Retinal pigment epithelial cell (primary cell): ENCODE measurements around the gene GDF10.

Source experiments
- DNase-seq: peaks from one replicate; pipeline ENCODE4 v3.0.0-alpha.2; 2010; ENCODE audit warnings: low read depth
- H3K4me3 ChIP-seq: 2 replicates; pipeline ENCODE4 v1.5.1; 2011; ENCODE audit warnings: mild to moderate bottlenecking, low read length, control low read depth, moderate library complexity
- CTCF ChIP-seq: conservative IDR thresholded peaks from 2 replicates; pipeline ENCODE4 v1.5.1; 2011; ENCODE audit warnings: low read depth, low read length, control low read depth, inconsistent platforms

The GDF10 gene

GRCh38 chr10:47322300-47323061 is 22.5 kb downstream of the GDF10 start, which contains the start of gene GDF2:
TSS of gene GDF2 (plus strand) at chr10:47322454. CDS start at chr10:47322669, 215 bp downstream.
- H3K4me3 ChIP-seq, result no peak within 1 kb of the TSS
- no peak for TF ChIP-seq CTCF
- DNase-seq, result no peak

- H3K4me3 ChIP-seq, result no peak overlapping the region
- TF ChIP-seq CTCF, result no peak
- DNase-seq, result no peak
Measured at GRCh38 chr10:47323087-47323486, 23.1 kb downstream of the GDF10 start.

- no peak for TF ChIP-seq CTCF
- DNase-seq, result no peak
- no peak overlapping the region for H3K4me3 ChIP-seq
Measured at GRCh38 chr10:47323636-47324296, 23.8 kb downstream of the GDF10 start.

- no peak overlapping the region for H3K4me3 ChIP-seq
- DNase-seq, result no peak
- TF ChIP-seq CTCF, result no peak
Measured at GRCh38 chr10:47325303-47326291, 25.6 kb downstream of the GDF10 start.

- no peak for DNase-seq
- no peak for TF ChIP-seq CTCF
Measured at GRCh38 chr10:47326306-47326926, 26.4 kb downstream of the GDF10 start.

GRCh38 chr10:47326927-47327330 is 26.9 kb downstream of the GDF10 start:
- DNase-seq, result no peak
- TF ChIP-seq CTCF, result no peak
- no peak overlapping the region for H3K4me3 ChIP-seq

More at GRCh38 chr10:47326306-47326926, 26.4 kb downstream of the GDF10 start:
- H3K4me3 ChIP-seq, result no peak overlapping the region
